ENCODE data around the gene NPEPPS. TPM values are rescaled to one million over a fixed set of nuclear protein-coding genes. Genes with fewer than 3 reads are reported as not detected.
"Not testable (repeated sequence)": the region's sequence is repeated elsewhere in the genome, so short reads cannot be mapped to it uniquely, and the experiment has no call there.

NPEPPS gene
- polyA plus RNA-seq, 1 experiment, result 206 TPM

DNA sequence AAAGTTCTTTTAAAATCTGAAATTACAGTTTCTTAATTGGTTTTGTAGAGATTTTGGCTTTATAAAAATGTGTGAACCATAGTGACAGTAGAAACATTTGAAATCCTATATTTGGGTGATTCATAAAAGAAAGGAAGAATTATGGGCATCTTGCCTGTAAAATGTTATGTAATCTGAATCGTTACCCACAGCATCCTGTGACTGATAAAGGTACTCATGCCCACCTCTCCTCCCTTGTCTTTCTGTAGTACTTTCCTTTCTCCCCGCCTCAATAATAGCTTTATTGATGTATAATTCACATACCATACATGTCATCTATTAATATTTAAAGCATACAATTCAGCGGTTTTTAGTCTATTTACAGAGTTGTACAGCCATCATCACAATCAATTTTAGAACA is 36.4 kb downstream of the NPEPPS start:
- POLR2A ChIA-PET; CTCF ChIA-PET; H3K27ac ChIP-seq (ENCODE audit: low read depth, low read length); H3K27me3 ChIP-seq (ENCODE audit: control insufficient read depth, insufficient read depth, low read length); H3K4me3 ChIP-seq (ENCODE audit: low read depth, low read length); DNase-seq (ENCODE audit: low read depth, low spot score); H3K9me3 ChIP-seq (ENCODE audit: control insufficient read depth, insufficient read depth, low read length): not testable (repeated sequence)

- POLR2A ChIA-PET; DNase-seq (ENCODE audit: low read depth, low spot score); H3K27ac ChIP-seq (ENCODE audit: low read depth, low read length); CTCF ChIA-PET; H3K27me3 ChIP-seq (ENCODE audit: control insufficient read depth, insufficient read depth, low read length); H3K4me3 ChIP-seq (ENCODE audit: low read depth, low read length); H3K9me3 ChIP-seq (ENCODE audit: control insufficient read depth, insufficient read depth, low read length): not testable (repeated sequence)
These were observed 41.7 kb downstream of the NPEPPS start for GRCh38 chr17:47572561-47572960.

DNA sequence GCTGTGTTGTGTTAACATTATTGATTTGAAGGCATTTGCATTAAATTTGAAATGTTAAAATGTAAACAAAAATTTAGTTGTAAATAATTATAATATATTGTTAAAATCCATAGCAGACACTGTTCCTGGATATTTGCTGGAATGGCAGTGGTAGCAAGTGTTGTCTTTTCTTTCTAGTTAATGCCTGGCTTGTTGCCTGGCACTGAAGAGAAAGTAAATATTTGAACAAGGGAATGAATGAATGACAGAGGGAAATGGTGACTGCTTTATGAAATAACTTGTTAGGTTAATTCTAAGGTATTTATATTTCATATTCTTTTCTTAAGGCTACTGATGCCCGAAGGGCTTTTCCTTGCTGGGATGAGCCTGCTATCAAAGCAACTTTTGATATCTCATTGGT is 51.5 kb downstream of the NPEPPS start:
- CTCF ChIA-PET; DNase-seq (ENCODE audit: low read depth, low spot score); POLR2A ChIA-PET; H3K27ac ChIP-seq (ENCODE audit: low read depth, low read length); H3K9me3 ChIP-seq (ENCODE audit: control insufficient read depth, insufficient read depth, low read length); H3K4me3 ChIP-seq (ENCODE audit: low read depth, low read length); H3K27me3 ChIP-seq (ENCODE audit: control insufficient read depth, insufficient read depth, low read length): not testable (repeated sequence)

DNA sequence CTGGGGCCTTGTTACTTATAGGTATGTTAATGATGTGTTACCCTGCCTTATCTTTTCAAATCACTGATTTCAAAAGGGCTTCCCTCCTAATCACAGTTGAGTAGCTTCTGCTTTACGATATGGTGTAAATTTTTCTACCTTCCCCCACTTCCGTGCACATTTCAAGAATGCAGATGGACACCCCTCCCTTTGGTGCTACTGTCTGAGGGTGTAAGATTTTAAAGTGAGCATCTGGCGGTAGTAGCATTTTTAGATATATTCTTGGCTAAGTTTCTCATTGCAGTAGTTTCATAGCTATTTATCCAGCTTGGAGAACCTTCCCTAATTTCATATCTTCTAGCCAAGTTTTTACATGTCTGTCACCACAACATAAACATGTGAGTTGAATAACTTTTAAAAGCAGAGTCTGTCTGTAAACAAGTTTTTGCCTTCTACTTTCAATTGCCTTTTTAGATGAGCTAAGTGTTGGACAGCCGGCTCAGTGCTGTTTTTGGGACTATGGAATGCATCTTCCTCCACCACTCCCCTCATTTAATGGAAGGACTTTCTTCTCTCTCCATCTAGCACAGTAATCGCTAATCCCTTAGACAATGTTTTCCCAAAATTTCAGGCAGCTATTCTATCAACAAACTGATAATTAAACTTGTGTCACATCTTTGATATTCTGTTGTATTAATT is 55.6 kb downstream of the NPEPPS start:
- CTCF ChIA-PET, result not testable (repeated sequence)

DNA sequence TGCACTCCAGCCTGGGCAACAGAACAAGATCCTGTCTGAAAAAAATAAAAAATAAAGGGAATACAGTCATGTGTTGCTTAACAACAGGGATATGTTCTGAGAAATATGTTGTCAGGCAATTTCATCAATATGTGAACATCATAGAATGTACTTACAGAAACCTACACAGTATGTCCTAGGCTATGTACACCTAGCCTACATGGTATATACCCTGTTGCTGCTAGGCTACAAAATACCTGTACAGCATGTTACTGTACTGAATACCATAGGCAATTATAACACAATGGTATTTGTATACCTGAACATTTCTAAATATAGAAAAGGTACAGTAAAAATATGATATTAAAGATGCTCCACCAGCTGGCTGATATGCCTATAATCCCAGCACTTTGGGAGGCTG is 62.6 kb downstream of the NPEPPS start:
- H3K27me3 ChIP-seq (ENCODE audit: control insufficient read depth, insufficient read depth, low read length); H3K9me3 ChIP-seq (ENCODE audit: control insufficient read depth, insufficient read depth, low read length); H3K27ac ChIP-seq (ENCODE audit: low read depth, low read length); DNase-seq (ENCODE audit: low read depth, low spot score); H3K4me3 ChIP-seq (ENCODE audit: low read depth, low read length); POLR2A ChIA-PET: not testable (repeated sequence)
- CTCF ChIA-PET, result interaction anchor here (0.9 kb wide), 1 partner anchor 22 kb away, joined by 4 read pairs; no protein-coding TSS in a partner anchor

More for the DNA sequence above, 55.6 kb downstream of the NPEPPS start:
- DNase-seq (ENCODE audit: low read depth, low spot score); POLR2A ChIA-PET; H3K27me3 ChIP-seq (ENCODE audit: control insufficient read depth, insufficient read depth, low read length); H3K9me3 ChIP-seq (ENCODE audit: control insufficient read depth, insufficient read depth, low read length); H3K4me3 ChIP-seq (ENCODE audit: low read depth, low read length); H3K27ac ChIP-seq (ENCODE audit: low read depth, low read length): not testable (repeated sequence)

DNA sequence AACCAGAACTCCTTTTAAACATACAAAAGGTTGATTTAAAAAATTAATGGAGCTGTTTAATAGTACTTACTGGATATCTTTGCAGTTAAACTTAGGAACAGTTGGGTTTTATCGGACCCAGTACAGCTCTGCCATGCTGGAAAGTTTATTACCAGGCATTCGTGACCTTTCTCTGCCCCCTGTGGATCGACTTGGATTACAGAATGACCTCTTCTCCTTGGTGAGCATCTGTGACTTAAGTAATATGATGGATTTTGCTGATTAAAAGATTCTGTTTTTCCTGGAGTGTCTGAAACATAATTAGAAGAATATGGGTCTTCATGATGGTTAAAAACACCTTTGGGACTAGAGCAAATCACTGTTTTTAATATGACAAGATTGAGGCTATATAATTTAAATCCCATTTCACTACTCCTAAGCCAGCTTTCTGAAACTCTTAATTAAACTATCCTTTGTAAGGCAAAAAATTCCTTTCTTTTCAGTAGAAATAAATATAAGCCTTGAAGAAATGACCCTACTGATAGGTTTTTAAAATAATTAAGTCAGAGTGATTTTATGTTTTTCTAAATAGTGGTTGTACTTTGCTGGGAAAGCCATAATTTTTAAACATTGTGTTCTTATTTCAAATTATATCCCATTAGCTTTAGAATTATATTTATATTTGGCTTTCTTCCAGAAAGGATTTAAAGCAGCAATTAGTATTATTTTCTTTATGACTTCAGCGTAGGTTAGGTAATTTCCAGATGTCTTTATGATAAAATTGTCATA is 73.1 kb downstream of the NPEPPS start:
- ChIA-PET CTCF (interaction anchor here (2.9 kb wide), 1 partner anchor 14 kb away, joined by 9 read pairs; no protein-coding TSS in a partner anchor), POLR2A (no interaction called here)
- Histone ChIP-seq H3K9me3 (ENCODE audit: control insufficient read depth, insufficient read depth, low read length) (no peaks in the 10 kb centered on the region), H3K27ac (ENCODE audit: low read depth, low read length) (no peak overlapping the region), H3K4me3 (ENCODE audit: low read depth, low read length) (no peak overlapping the region), H3K27me3 (ENCODE audit: control insufficient read depth, insufficient read depth, low read length) (no peaks in the 10 kb centered on the region)
- TF ChIP-seq CTCF (IDR thresholded peaks at IDR 0.05; ENCODE audit: low read depth, low read length), result no peak
- no peak for DNase-seq (ENCODE audit: low read depth, low spot score)

- Histone ChIP-seq H3K27me3 (ENCODE audit: control insufficient read depth, insufficient read depth, low read length) (no peaks in the 10 kb centered on the region), H3K27ac (ENCODE audit: low read depth, low read length) (peak overlapping the region; percentile 22), H3K9me3 (ENCODE audit: control insufficient read depth, insufficient read depth, low read length) (no peaks in the 10 kb centered on the region), H3K4me3 (ENCODE audit: low read depth, low read length) (no peak overlapping the region)
- ChIA-PET CTCF (interaction anchor here (2.9 to 3.2 kb wide), 2 partner anchors 11 to 14 kb away, joined by 9 to 15 read pairs; no protein-coding TSS in a partner anchor), POLR2A (interaction anchor here (1.0 kb wide), 1 partner anchor 45 kb away, joined by 3 read pairs; no protein-coding TSS in a partner anchor)
- TF ChIP-seq CTCF (IDR thresholded peaks at IDR 0.05; ENCODE audit: low read depth, low read length), result no peak
- DNase-seq (ENCODE audit: low read depth, low spot score), result peak; percentile 41
These were observed 73.7 kb downstream of the NPEPPS start for GRCh38 chr17:47604598-47604927.

Data from AG04450 (cell line).